Measurements from ENCODE around the gene SMIM23. TPM values are rescaled to one million over a fixed set of nuclear protein-coding genes. Genes with fewer than 3 reads are reported as not detected.

The SMIM23 gene
- total RNA-seq, 4 donors from 2014 or later, result not detected

DNA sequence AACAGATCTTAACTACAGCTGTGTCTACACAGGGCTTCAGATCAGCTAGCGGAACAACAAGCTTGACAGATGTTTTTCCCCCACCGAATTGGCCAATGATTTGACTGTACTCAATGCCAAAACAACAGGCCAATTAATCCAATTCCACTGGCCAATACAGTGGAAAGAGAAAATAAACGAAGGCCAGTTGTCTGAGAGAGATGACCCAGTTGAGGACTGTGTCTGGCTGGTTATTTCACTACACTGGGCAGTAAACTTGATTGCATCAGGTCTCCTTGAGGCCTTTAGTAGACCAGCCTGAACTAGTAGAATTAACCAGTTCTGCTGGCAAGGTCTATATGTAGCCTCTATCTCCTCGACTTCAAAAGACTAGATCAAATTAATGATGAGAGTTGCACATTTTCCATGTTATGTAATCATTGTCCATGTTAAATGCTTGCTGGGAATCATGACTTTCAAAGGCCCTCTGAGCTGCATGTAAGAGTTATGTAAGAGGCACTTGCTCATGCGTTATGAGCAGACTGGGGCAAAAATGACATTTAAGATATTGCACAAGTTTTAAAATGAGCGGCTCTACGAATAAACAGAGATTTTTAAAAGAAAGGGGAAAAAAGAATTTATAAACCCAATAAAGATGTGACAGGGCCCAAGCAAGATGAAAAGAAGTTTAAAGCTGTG lies 28.3 kb downstream of the SMIM23 start:
- DNase-seq, result no peak
- TF ChIP-seq POLR2A (IDR thresholded peaks at IDR 0.05), result no peak
- TF ChIP-seq EP300 (IDR thresholded peaks at IDR 0.05; ENCODE audit: low read depth), result no peak
- TF ChIP-seq POLR2AphosphoS5 (IDR thresholded peaks at IDR 0.05), result no peak
- TF ChIP-seq, protein P1, sequence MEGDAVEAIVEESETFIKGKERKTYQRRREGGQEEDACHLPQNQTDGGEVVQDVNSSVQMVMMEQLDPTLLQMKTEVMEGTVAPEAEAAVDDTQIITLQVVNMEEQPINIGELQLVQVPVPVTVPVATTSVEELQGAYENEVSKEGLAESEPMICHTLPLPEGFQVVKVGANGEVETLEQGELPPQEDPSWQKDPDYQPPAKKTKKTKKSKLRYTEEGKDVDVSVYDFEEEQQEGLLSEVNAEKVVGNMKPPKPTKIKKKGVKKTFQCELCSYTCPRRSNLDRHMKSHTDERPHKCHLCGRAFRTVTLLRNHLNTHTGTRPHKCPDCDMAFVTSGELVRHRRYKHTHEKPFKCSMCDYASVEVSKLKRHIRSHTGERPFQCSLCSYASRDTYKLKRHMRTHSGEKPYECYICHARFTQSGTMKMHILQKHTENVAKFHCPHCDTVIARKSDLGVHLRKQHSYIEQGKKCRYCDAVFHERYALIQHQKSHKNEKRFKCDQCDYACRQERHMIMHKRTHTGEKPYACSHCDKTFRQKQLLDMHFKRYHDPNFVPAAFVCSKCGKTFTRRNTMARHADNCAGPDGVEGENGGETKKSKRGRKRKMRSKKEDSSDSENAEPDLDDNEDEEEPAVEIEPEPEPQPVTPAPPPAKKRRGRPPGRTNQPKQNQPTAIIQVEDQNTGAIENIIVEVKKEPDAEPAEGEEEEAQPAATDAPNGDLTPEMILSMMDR (IDR thresholded peaks at IDR 0.05), result no peak
- Histone ChIP-seq H3K36me3 (no peaks in the 10 kb centered on the region), H3K27ac (no peak overlapping the region), H3K4me3 (no peak overlapping the region), H3K27me3 (no peaks in the 10 kb centered on the region), H3K4me1 (no peaks in the 10 kb centered on the region), H3K9me3 (no peaks in the 10 kb centered on the region)
- in situ Hi-C loops (cut with MboI; ENCODE audit: low pct_ligation_motif_present in 1 of 4, low pct_unique_long_range_greater_than_20kb in 1 of 4, low sequenced_read_pairs in 3 of 4) (no loop called here), intact Hi-C loops (cut with DNase I; ENCODE audit: low total_unique reads) (no loop called here)
- 74 to 79% methylated on average over 5 to 7 of the region's 7 CpGs for WGBS, 2 donors (ENCODE audit: low coverage in 1 of 2)

DNA sequence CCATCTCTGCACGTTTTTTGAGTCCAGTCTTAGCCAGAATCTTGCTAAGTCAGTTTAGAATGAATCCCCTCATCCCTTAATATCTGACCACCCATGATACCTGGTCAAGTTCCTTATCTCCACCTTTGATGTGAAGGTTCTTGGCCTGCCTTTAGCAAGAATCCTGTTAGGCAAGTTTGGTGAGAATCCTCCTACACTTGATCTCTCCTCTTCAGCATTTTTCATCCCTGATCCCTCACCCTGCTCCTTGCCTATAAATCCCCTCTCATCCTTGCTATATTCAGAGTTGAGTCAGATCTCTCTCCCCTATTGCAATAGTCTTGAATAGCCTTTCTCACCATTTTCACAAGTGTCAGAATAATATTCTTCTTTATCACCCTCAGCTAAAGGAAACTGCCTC lies 31.0 kb downstream of the SMIM23 start:
- in situ Hi-C loops (cut with MboI; ENCODE audit: low pct_ligation_motif_present in 1 of 4, low pct_unique_long_range_greater_than_20kb in 1 of 4, low sequenced_read_pairs in 3 of 4) (no loop called here), intact Hi-C loops (cut with DNase I; ENCODE audit: low total_unique reads) (no loop called here)
- no peaks in the 10 kb centered on the region for H3K9me3 ChIP-seq
- H3K4me3 ChIP-seq, result no peak overlapping the region
- H3K27ac ChIP-seq, result no peak overlapping the region
- no peaks in the 10 kb centered on the region for H3K27me3 ChIP-seq
- no peaks in the 10 kb centered on the region for H3K36me3 ChIP-seq
- TF ChIP-seq POLR2AphosphoS5 (IDR thresholded peaks at IDR 0.05) (no peak), POLR2A (IDR thresholded peaks at IDR 0.05) (no peak), EP300 (IDR thresholded peaks at IDR 0.05; ENCODE audit: low read depth) (no peak)
- TF ChIP-seq, protein P1 (IDR thresholded peaks at IDR 0.05), result no peak
- no peak for DNase-seq
- H3K4me1 ChIP-seq, result no peaks in the 10 kb centered on the region
- 40 to 62% methylated on average over 1 of the region's 1 CpG for WGBS, 2 donors (ENCODE audit: low coverage in 1 of 2)

GRCh38 chr5:171820561-171820960 lies 34.9 kb downstream of the SMIM23 start:
- no peaks in the 10 kb centered on the region for H3K27me3 ChIP-seq
- no peaks in the 10 kb centered on the region for H3K9me3 ChIP-seq
- H3K27ac ChIP-seq, result no peak overlapping the region
- peaks cover 0 to 6% (median 2%) of the 10 kb centered on the region in 4 donors for H3K4me1 ChIP-seq
- in situ Hi-C loops (cut with MboI; ENCODE audit: low pct_ligation_motif_present in 1 of 4, low pct_unique_long_range_greater_than_20kb in 1 of 4, low sequenced_read_pairs in 3 of 4) (no loop called here), intact Hi-C loops (cut with DNase I; ENCODE audit: low total_unique reads) (loop anchor here (5.0 kb wide), 1 partner anchor 693 kb away; no protein-coding TSS in a partner anchor)
- WGBS, 2 donors (ENCODE audit: low coverage in 1 of 2), result 91% methylated on average over 11 of the region's 11 CpGs; no CpG with 5 or more reads in 1 of the 2 donors
- no peak for DNase-seq
- no peaks in the 10 kb centered on the region for H3K36me3 ChIP-seq
- TF ChIP-seq, protein P1 (IDR thresholded peaks at IDR 0.05), result no peak
- TF ChIP-seq EP300 (IDR thresholded peaks at IDR 0.05; ENCODE audit: low read depth) (no peak), POLR2AphosphoS5 (IDR thresholded peaks at IDR 0.05) (no peak), POLR2A (IDR thresholded peaks at IDR 0.05) (no peak)
- no peak overlapping the region for H3K4me3 ChIP-seq

- WGBS, 2 donors (ENCODE audit: low coverage in 1 of 2), result 85% methylated on average over 4 of the region's 4 CpGs; no CpG with 5 or more reads in 1 of the 2 donors
- no peaks in the 10 kb centered on the region for H3K36me3 ChIP-seq
- intact Hi-C loops (cut with DNase I; ENCODE audit: low total_unique reads) (loop anchor here (5.0 kb wide), 1 partner anchor 694 kb away; no protein-coding TSS in a partner anchor), in situ Hi-C loops (cut with MboI; ENCODE audit: low pct_ligation_motif_present in 1 of 4, low pct_unique_long_range_greater_than_20kb in 1 of 4, low sequenced_read_pairs in 3 of 4) (no loop called here)
- DNase-seq, result no peak
- H3K4me3 ChIP-seq, result no peak overlapping the region
- H3K27ac ChIP-seq, result no peak overlapping the region
- H3K9me3 ChIP-seq, result no peaks in the 10 kb centered on the region
- no peaks in the 10 kb centered on the region for H3K27me3 ChIP-seq
- no peak for TF ChIP-seq EP300 (IDR thresholded peaks at IDR 0.05; ENCODE audit: low read depth)
- TF ChIP-seq, protein P1 (IDR thresholded peaks at IDR 0.05), result no peak
- TF ChIP-seq POLR2A (IDR thresholded peaks at IDR 0.05), result no peak
- no peak for TF ChIP-seq POLR2AphosphoS5 (IDR thresholded peaks at IDR 0.05)
- peaks cover 0 to 6% (median 2%) of the 10 kb centered on the region in 4 donors for H3K4me1 ChIP-seq
These were observed 35.7 kb downstream of the SMIM23 start for GRCh38 chr5:171821286-171821685.
